GM21367 (cell line): ENCODE measurements around the gene CCM2.

Source experiments
- ATAC-seq: cut with Tn5 transposase; IDR thresholded peaks from one replicate; pipeline ENCODE4 v1.9.1; 2021; ENCODE audit not compliant: unreplicated experiment

The CCM2 gene

GRCh38 chr7:45061806-45062425 lies 61.9 kb downstream of the CCM2 start:
- ATAC-seq, result no peak

GRCh38 chr7:45064047-45064725 lies 64.2 kb downstream of the CCM2 start:
- no peak for ATAC-seq

GRCh38 chr7:45065031-45065995 lies 65.3 kb downstream of the CCM2 start:
- no peak for ATAC-seq

GRCh38 chr7:45066409-45066808 lies 66.4 kb downstream of the CCM2 start:
- no peak for ATAC-seq

GRCh38 chr7:45067582-45067981 lies 67.6 kb downstream of the CCM2 start:
- ATAC-seq, result no peak

- no peak for ATAC-seq
These were observed 68.4 kb downstream of the CCM2 start for GRCh38 chr7:45068236-45069023.

GRCh38 chr7:45069444-45070253 lies 69.6 kb downstream of the CCM2 start:
- ATAC-seq, result no peak

- ATAC-seq, result no peak
These were observed 70.2 kb downstream of the CCM2 start for GRCh38 chr7:45070254-45070642.

GRCh38 chr7:45071528-45071927 lies 71.5 kb downstream of the CCM2 start:
- ATAC-seq, result no peak

GRCh38 chr7:45072131-45073030 lies 72.4 kb downstream of the CCM2 start:
- no peak for ATAC-seq

GRCh38 chr7:45073031-45073785 lies 73.2 kb downstream of the CCM2 start:
- no peak for ATAC-seq

GRCh38 chr7:45073786-45074527 lies 74.0 kb downstream of the CCM2 start:
- no peak for ATAC-seq

GRCh38 chr7:45074528-45075354 lies 74.7 kb downstream of the CCM2 start:
- ATAC-seq, result no peak

- ATAC-seq, result no peak
These were observed 75.3 kb downstream of the CCM2 start for GRCh38 chr7:45075355-45075644.

- ATAC-seq, result no peak
These were observed 76.1 kb downstream of the CCM2 start for GRCh38 chr7:45075871-45076796.

GRCh38 chr7:45076946-45077345 lies 76.9 kb downstream of the CCM2 start:
- no peak for ATAC-seq
